Neuronal stem cell (in vitro differentiated cells): Measurements from ENCODE around the gene SCGN.

Experiments
- DNase-seq: peaks from one replicate; pipeline ENCODE4 v3.0.0-alpha.2; 2013; ENCODE audit warnings: low spot score
- H2AFZ ChIP-seq: one replicate; pipeline ENCODE4 v1.6.1; 2013; ENCODE audit warnings: mild to moderate bottlenecking, low read length, inconsistent platforms
- H2AK5ac ChIP-seq: 2 replicates; pipeline ENCODE4 v1.6.1; 2013; ENCODE audit warnings: low read depth, mild to moderate bottlenecking, inconsistent platforms, low read length, moderate library complexity, mixed read lengths
- H2BK120ac ChIP-seq: 2 replicates; pipeline ENCODE4 v1.6.1; 2013; ENCODE audit warnings: low read depth, mild to moderate bottlenecking, inconsistent platforms, low read length, moderate library complexity, mixed read lengths
- H2BK12ac ChIP-seq: one replicate; pipeline ENCODE4 v1.6.1; 2013; ENCODE audit warnings: low read length, inconsistent platforms
- H2BK15ac ChIP-seq: 2 replicates; pipeline ENCODE4 v1.6.1; 2013; ENCODE audit warnings: mild to moderate bottlenecking, low read length, inconsistent platforms, mixed read lengths
- H2BK5ac ChIP-seq: one replicate; pipeline ENCODE4 v1.6.1; 2013; ENCODE audit warnings: inconsistent platforms, mild to moderate bottlenecking, low read length, moderate library complexity
- H3K14ac ChIP-seq: one replicate; pipeline ENCODE4 v1.6.1; 2013; ENCODE audit warnings: low read length, inconsistent platforms
- H3K18ac ChIP-seq: 2 replicates; pipeline ENCODE4 v1.6.1; 2013; ENCODE audit warnings: low read length, inconsistent platforms
- H3K23ac ChIP-seq: 2 replicates; pipeline ENCODE4 v1.6.1; 2013; ENCODE audit warnings: low read depth, mild to moderate bottlenecking, mixed read lengths, low read length, inconsistent platforms; ENCODE audit not compliant: poor library complexity
- H3K27ac ChIP-seq: replicated peaks from 3 replicates; pipeline ENCODE4 v1.5.1; 2013; ENCODE audit warnings: low read length, inconsistent platforms
- H3K27me3 ChIP-seq, 3 experiments: 2 replicates each; pipeline ENCODE4 v1.6.1; 2013; ENCODE audit warnings: low read length in 3 of 3, mild to moderate bottlenecking in 2 of 3, inconsistent platforms in 1 of 3, low read depth in 1 of 3, mixed read lengths in 1 of 3, moderate library complexity in 1 of 3; ENCODE audit not compliant: control insufficient read depth in 3 of 3, insufficient read depth in 3 of 3
- H3K36me3 ChIP-seq, 2 donors: replicated peaks in 1 of 2; 2 replicates each; pipeline ENCODE4 v1.6.1; 2013; ENCODE audit warnings: low read length in 2 of 2; ENCODE audit not compliant: control insufficient read depth in 2 of 2, insufficient read depth in 2 of 2
- H3K4ac ChIP-seq: 2 replicates; pipeline ENCODE4 v1.6.1; 2013; ENCODE audit warnings: inconsistent platforms, mild to moderate bottlenecking, low read length, moderate library complexity
- H3K4me1 ChIP-seq, 2 donors: 1 replicate in 1 of 2; 2 replicates in 1 of 2; pipeline ENCODE4 v1.6.1; 2013; ENCODE audit warnings: low read length in 2 of 2, low read depth in 1 of 2; ENCODE audit not compliant: control insufficient read depth in 2 of 2, insufficient read depth in 1 of 2
- H3K4me2 ChIP-seq: one replicate; pipeline ENCODE4 v1.6.1; 2013; ENCODE audit warnings: mild to moderate bottlenecking, low read length, inconsistent platforms; ENCODE audit not compliant: insufficient read depth, poor library complexity, severe bottlenecking
- H3K4me3 ChIP-seq, 2 donors: 2 replicates each; pipeline ENCODE4 v1.5.1; 2013; ENCODE audit warnings: low read length in 2 of 2, mild to moderate bottlenecking in 2 of 2, inconsistent platforms in 1 of 2, moderate library complexity in 1 of 2
- H3K79me1 ChIP-seq: one replicate; pipeline ENCODE4 v1.6.1; 2013; ENCODE audit warnings: low read depth, mild to moderate bottlenecking, inconsistent platforms, low read length, moderate library complexity
- H3K9ac ChIP-seq: one replicate; pipeline ENCODE4 v1.6.1; 2013; ENCODE audit warnings: mild to moderate bottlenecking, low read depth, low read length, inconsistent platforms; ENCODE audit not compliant: poor library complexity
- H3K9me3 ChIP-seq, 2 donors: replicated peaks in 1 of 2; 2 replicates each; pipeline versions ENCODE3 to v1.6.1; 2013; ENCODE audit warnings: low read length in 2 of 2, mild to moderate bottlenecking in 2 of 2, inconsistent platforms in 1 of 2, low read depth in 1 of 2, mixed read lengths in 1 of 2, moderate library complexity in 1 of 2; ENCODE audit not compliant: control insufficient read depth in 2 of 2, insufficient read depth in 1 of 2
- H4K8ac ChIP-seq: one replicate; pipeline ENCODE4 v1.6.1; 2013; ENCODE audit warnings: low read depth, mild to moderate bottlenecking, inconsistent platforms, low read length, moderate library complexity
- H4K91ac ChIP-seq: one replicate; pipeline ENCODE4 v1.6.1; 2013; ENCODE audit warnings: low read length, low read depth, mild to moderate bottlenecking, inconsistent platforms; ENCODE audit not compliant: poor library complexity
- whole genome bisulfite sequencing, 2 donors: extraction: QIAGEN DNeasy Blood & Tissue Kit; methylation state at CpG; one replicate each; pipeline ENCODE4 v1.1.7; 2013; ENCODE audit warnings: missing lambda C conversion rate in 2 of 2, mixed read lengths in 1 of 2; ENCODE audit not compliant: insufficient read length in 2 of 2, insufficient replicate concordance in 1 of 2; ENCODE audit errors: extremely low coverage in 2 of 2; 5-methylcytosine and 5-hydroxymethylcytosine counted together

Gene SCGN

DNA sequence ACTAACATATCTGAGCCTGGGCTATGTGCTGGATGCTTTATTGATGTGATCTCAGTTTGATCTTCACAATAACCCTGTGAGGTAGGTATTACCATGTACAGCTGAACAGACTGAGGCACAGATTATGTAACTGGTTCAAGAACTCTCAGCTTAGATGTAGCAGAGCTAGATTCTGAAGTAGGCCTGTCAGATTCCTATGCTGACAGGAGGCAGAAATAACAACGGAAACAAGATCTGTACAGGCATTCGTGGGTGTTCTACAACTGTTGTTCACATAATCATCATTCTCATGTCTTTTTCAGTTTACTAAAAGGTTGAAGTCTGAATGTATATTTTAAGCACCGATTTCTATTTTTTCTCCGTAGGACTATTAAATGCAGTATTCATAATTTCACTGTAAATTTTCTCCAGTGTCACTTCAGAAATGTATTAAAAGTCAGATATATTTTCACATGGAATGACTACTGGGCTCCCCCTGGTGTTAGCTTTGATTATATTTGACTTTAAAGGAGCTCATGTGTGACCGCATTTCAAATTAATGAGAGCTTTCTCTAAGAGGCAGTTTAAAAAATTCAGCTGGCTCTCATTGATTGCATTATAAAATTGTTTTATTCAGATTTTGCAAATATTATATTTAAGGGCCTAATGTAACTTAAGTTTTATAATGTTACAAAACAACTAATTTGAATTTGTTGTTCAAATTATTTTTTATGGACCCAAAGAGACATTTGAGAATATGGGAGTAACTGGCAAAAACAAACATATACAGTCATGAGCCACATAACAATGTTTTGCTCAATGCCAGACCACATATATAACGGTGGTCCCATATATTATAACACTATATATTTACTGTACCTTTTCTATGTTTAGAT lies 66.1 kb downstream of the SCGN start:
- H2BK12ac ChIP-seq: no peak overlapping the region
- H4K8ac ChIP-seq: no peak overlapping the region
- no peak overlapping the region for H3K9ac ChIP-seq
- no peak overlapping the region for H4K91ac ChIP-seq
- H2AK5ac ChIP-seq: no peak overlapping the region
- H3K4ac ChIP-seq: no peak overlapping the region
- peaks cover 0 to 7% of the 10 kb centered on the region in 2 donors for H3K4me1 ChIP-seq
- DNase-seq: no peak
- H3K27ac ChIP-seq: no peak overlapping the region
- no CpG with 5 or more reads among the region's 6 CpGs for WGBS, 2 donors
- no peaks in the 10 kb centered on the region for H3K36me3 ChIP-seq
- no peaks in the 10 kb centered on the region for H3K9me3 ChIP-seq
- no peak overlapping the region for H3K23ac ChIP-seq
- H3K14ac ChIP-seq: no peak overlapping the region
- no peak overlapping the region for H3K18ac ChIP-seq
- H3K27me3 ChIP-seq: no peaks in the 10 kb centered on the region
- no peak overlapping the region for H3K4me2 ChIP-seq
- no peak overlapping the region for H3K4me3 ChIP-seq
- H2AFZ ChIP-seq: no peak overlapping the region
- H3K79me1 ChIP-seq: no peaks in the 10 kb centered on the region
- H2BK5ac ChIP-seq: no peak overlapping the region
- no peak overlapping the region for H2BK15ac ChIP-seq
- no peak overlapping the region for H2BK120ac ChIP-seq

DNA sequence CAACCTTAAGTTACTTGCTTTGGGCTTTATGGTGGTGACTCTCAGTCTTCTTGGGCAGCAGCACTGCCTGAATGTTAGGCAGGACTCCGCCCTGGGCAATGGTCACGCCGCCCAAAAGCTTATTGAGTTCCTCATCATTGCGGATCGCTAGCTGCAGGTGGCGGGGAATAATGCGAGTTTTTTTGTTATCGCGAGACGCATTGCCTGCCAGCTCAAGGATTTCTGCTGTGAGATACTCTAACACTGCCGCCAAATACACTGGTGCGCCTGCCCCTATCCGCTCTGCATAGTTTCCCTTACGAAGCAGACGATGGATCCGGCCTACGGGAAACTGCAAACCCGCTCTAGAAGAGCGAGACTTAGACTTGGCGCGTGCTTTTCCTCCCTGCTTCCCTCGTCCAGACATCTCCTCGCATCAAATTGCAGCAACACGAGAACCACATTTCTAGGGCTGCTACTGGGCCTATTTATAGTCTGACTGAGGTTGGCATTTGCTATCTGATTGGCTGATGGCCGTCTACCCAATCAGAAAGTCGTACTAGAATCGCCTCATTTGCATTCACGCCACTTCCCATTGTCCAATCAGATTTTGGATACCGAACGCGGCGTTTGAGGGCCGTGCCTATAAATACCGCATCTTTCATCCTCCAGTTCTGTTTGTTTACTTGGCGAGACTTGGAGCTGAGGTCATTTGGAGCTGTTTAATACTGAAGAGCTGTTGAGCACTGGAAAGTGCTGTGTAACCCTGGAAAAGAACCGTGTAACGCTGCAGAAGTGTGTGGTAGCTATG lies 74.3 kb downstream of the SCGN start:
- WGBS, 2 donors: no CpG with 5 or more reads among the region's 37 CpGs
- no peaks in the 10 kb centered on the region for H3K79me1 ChIP-seq
- no peak overlapping the region for H3K27ac ChIP-seq
- H4K8ac ChIP-seq: no peak overlapping the region
- H3K14ac ChIP-seq: no peak overlapping the region
- H3K9me3 ChIP-seq: no peaks in the 10 kb centered on the region
- H2BK120ac ChIP-seq: no peak overlapping the region
- H3K23ac ChIP-seq: no peak overlapping the region
- H3K27me3 ChIP-seq: no peaks in the 10 kb centered on the region
- H4K91ac ChIP-seq: no peak overlapping the region
- H3K4me2 ChIP-seq: no peak overlapping the region
- H2AK5ac ChIP-seq: no peak overlapping the region
- H3K18ac ChIP-seq: no peak overlapping the region
- no peaks in the 10 kb centered on the region for H3K36me3 ChIP-seq
- H2AFZ ChIP-seq: no peak overlapping the region
- H3K9ac ChIP-seq: no peak overlapping the region
- H3K4ac ChIP-seq: no peak overlapping the region
- H2BK15ac ChIP-seq: no peak overlapping the region
- no peak overlapping the region for H2BK12ac ChIP-seq
- no peak overlapping the region for H2BK5ac ChIP-seq
- H3K4me3 ChIP-seq: peak overlapping the region in 1 of 2 donors; percentile 22
- no peak for DNase-seq
- H3K4me1 ChIP-seq: no peaks in the 10 kb centered on the region

- Histone ChIP-seq H3K9me3 (no peaks in the 10 kb centered on the region), H3K4ac (no peak overlapping the region), H3K27me3 (no peaks in the 10 kb centered on the region), H2AK5ac (no peak overlapping the region), H2BK5ac (no peak overlapping the region), H2BK120ac (no peak overlapping the region), H4K91ac (no peak overlapping the region), H3K18ac (no peak overlapping the region), H2AFZ (no peak overlapping the region), H3K4me2 (no peak overlapping the region), H3K4me1 (no peaks in the 10 kb centered on the region), H2BK12ac (no peak overlapping the region), H3K4me3 (no peak overlapping the region), H2BK15ac (no peak overlapping the region), H3K9ac (no peak overlapping the region), H3K36me3 (no peaks in the 10 kb centered on the region), H3K79me1 (no peaks in the 10 kb centered on the region), H3K23ac (no peak overlapping the region), H3K14ac (no peak overlapping the region), H4K8ac (no peak overlapping the region), H3K27ac (no peak overlapping the region)
- WGBS, 2 donors: no CpG with 5 or more reads among the region's 14 CpGs
- DNase-seq: no peak
Measured at GRCh38 chr6:25727028-25727427, 75.0 kb downstream of the SCGN start.

DNA sequence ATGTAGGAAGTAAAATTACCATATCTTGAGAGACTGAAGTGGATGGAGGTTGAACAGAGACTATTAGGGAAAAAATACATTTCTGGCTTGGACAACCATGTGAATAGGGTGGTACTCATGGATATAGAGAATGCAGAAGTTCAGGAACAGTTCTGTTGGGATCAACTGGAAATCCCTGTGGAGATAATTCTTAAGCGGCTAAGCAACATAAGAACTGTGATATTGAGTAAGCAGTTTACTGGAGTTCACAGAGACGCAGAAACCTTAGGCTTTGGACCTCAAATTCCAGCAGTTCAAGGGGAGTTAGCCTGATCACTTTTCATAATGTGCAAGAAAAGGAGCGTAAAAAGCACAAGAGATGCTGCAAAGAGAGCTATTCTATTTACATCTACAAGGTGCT lies 78.9 kb downstream of the SCGN start:
- H2BK12ac ChIP-seq: no peak overlapping the region

More for the DNA sequence above, 78.9 kb downstream of the SCGN start:
- H3K4me1 ChIP-seq: no peaks in the 10 kb centered on the region
- no peak overlapping the region for H4K91ac ChIP-seq
- H3K36me3 ChIP-seq: no peaks in the 10 kb centered on the region
- no peak overlapping the region for H2BK120ac ChIP-seq
- H3K27me3 ChIP-seq: no peaks in the 10 kb centered on the region
- no peak overlapping the region for H3K4ac ChIP-seq
- H3K79me1 ChIP-seq: no peaks in the 10 kb centered on the region
- no peaks in the 10 kb centered on the region for H3K9me3 ChIP-seq
- H2BK15ac ChIP-seq: no peak overlapping the region
- no peak overlapping the region for H3K23ac ChIP-seq
- H2BK5ac ChIP-seq: no peak overlapping the region
- no peak overlapping the region for H3K4me3 ChIP-seq
- H2AK5ac ChIP-seq: no peak overlapping the region
- no peak overlapping the region for H3K9ac ChIP-seq
- no peak overlapping the region for H3K4me2 ChIP-seq
- DNase-seq: no peak
- H4K8ac ChIP-seq: no peak overlapping the region
- WGBS, 2 donors: no CpG with 5 or more reads among the region's 3 CpGs
- H3K14ac ChIP-seq: no peak overlapping the region
- H3K27ac ChIP-seq: no peak overlapping the region
- no peak overlapping the region for H3K18ac ChIP-seq
- no peak overlapping the region for H2AFZ ChIP-seq
